Muscle layer of duodenum (tissue), 2 donors: ENCODE measurements around the gene NMNAT2.

ENCODE experiments used
- H3K27ac ChIP-seq: one replicate; pipeline ENCODE4 v1.7.0; 2013; ENCODE audit warnings: mild to moderate bottlenecking, low read length
- H3K27me3 ChIP-seq: one replicate; pipeline ENCODE4 v1.7.0; 2013; ENCODE audit warnings: low read depth, mild to moderate bottlenecking, control low read depth, low read length
- H3K36me3 ChIP-seq, 2 donors: one replicate each; pipeline ENCODE4 v1.7.0; 2013; ENCODE audit warnings: low read length in 2 of 2, control low read depth in 1 of 2, mild to moderate bottlenecking in 1 of 2; ENCODE audit not compliant: insufficient read depth in 2 of 2, control insufficient read depth in 1 of 2
- H3K4me1 ChIP-seq, 2 donors: one replicate each; pipeline ENCODE4 v1.7.0; 2013; ENCODE audit warnings: low read length in 2 of 2, mild to moderate bottlenecking in 2 of 2, control low read depth in 1 of 2, moderate library complexity in 1 of 2; ENCODE audit not compliant: insufficient read depth in 2 of 2, control insufficient read depth in 1 of 2
- H3K4me3 ChIP-seq, 2 donors: one replicate each; pipeline ENCODE4 v1.7.0; 2013; ENCODE audit warnings: low read length in 2 of 2, low read depth in 1 of 2, mild to moderate bottlenecking in 1 of 2
- H3K9me3 ChIP-seq, 2 donors: one replicate each; pipeline ENCODE4 v1.7.0; 2013; ENCODE audit warnings: low read length in 2 of 2, control low read depth in 1 of 2, mild to moderate bottlenecking in 1 of 2; ENCODE audit not compliant: control insufficient read depth in 1 of 2
- donor health status: healthy.

The NMNAT2 gene

GRCh38 chr1:183251101-183251958, 166.8 kb downstream of the NMNAT2 start:
- Histone ChIP-seq H3K9me3 (peaks cover 0 to 14% of the 10 kb centered on the region in 2 donors), H3K27me3 (no peaks in the 10 kb centered on the region), H3K4me1 (no peaks in the 10 kb centered on the region), H3K27ac (no peak overlapping the region), H3K4me3 (no peak overlapping the region), H3K36me3 (no peaks in the 10 kb centered on the region)

GRCh38 chr1:183249941-183250452, 168.2 kb downstream of the NMNAT2 start:
- no peaks in the 10 kb centered on the region for H3K36me3 ChIP-seq
- H3K27ac ChIP-seq = no peak overlapping the region
- H3K9me3 ChIP-seq = peaks cover 0 to 11% of the 10 kb centered on the region in 2 donors
- H3K4me1 ChIP-seq = no peaks in the 10 kb centered on the region
- no peaks in the 10 kb centered on the region for H3K27me3 ChIP-seq
- H3K4me3 ChIP-seq = no peak overlapping the region

GRCh38 chr1:183248989-183249691, 169.0 kb downstream of the NMNAT2 start:
- Histone ChIP-seq H3K27me3 (no peaks in the 10 kb centered on the region), H3K27ac (no peak overlapping the region)

GRCh38 chr1:183247931-183248330, 170.2 kb downstream of the NMNAT2 start:
- no peak overlapping the region for H3K27ac ChIP-seq
- H3K4me3 ChIP-seq = no peak overlapping the region
- H3K4me1 ChIP-seq = no peaks in the 10 kb centered on the region
- H3K27me3 ChIP-seq = no peaks in the 10 kb centered on the region
- peaks cover 0 to 3% of the 10 kb centered on the region in 2 donors for H3K9me3 ChIP-seq
- H3K36me3 ChIP-seq = no peaks in the 10 kb centered on the region

More at GRCh38 chr1:183248989-183249691, 169.0 kb downstream of the NMNAT2 start:
- H3K4me1 ChIP-seq = no peaks in the 10 kb centered on the region
- no peak overlapping the region for H3K4me3 ChIP-seq
- H3K36me3 ChIP-seq = no peaks in the 10 kb centered on the region
- peaks cover 0 to 6% of the 10 kb centered on the region in 2 donors for H3K9me3 ChIP-seq

GRCh38 chr1:183247484-183247883, 170.7 kb downstream of the NMNAT2 start:
- Histone ChIP-seq H3K27me3 (no peaks in the 10 kb centered on the region), H3K4me1 (no peaks in the 10 kb centered on the region), H3K4me3 (no peak overlapping the region), H3K27ac (no peak overlapping the region), H3K36me3 (no peaks in the 10 kb centered on the region), H3K9me3 (peaks cover 0 to 3% of the 10 kb centered on the region in 2 donors)

GRCh38 chr1:183247066-183247465, 171.1 kb downstream of the NMNAT2 start:
- Histone ChIP-seq H3K4me1 (no peaks in the 10 kb centered on the region), H3K4me3 (no peak overlapping the region), H3K36me3 (no peaks in the 10 kb centered on the region), H3K9me3 (peaks cover 0 to 3% of the 10 kb centered on the region in 2 donors), H3K27me3 (no peaks in the 10 kb centered on the region), H3K27ac (no peak overlapping the region)

- H3K27me3 ChIP-seq = no peaks in the 10 kb centered on the region
- no peaks in the 10 kb centered on the region for H3K4me1 ChIP-seq
- H3K27ac ChIP-seq = no peak overlapping the region
- no peak overlapping the region for H3K4me3 ChIP-seq
- H3K36me3 ChIP-seq = no peaks in the 10 kb centered on the region
- H3K9me3 ChIP-seq = peaks cover 0 to 3% of the 10 kb centered on the region in 2 donors
Observed at GRCh38 chr1:183246436-183246835, 171.7 kb downstream of the NMNAT2 start.

GRCh38 chr1:183245357-183245756, 172.8 kb downstream of the NMNAT2 start:
- no peak overlapping the region for H3K4me3 ChIP-seq
- no peaks in the 10 kb centered on the region for H3K36me3 ChIP-seq
- no peaks in the 10 kb centered on the region for H3K27me3 ChIP-seq
- no peaks in the 10 kb centered on the region for H3K4me1 ChIP-seq
- H3K9me3 ChIP-seq = peaks cover 0 to 3% of the 10 kb centered on the region in 2 donors
- no peak overlapping the region for H3K27ac ChIP-seq

- H3K9me3 ChIP-seq = no peaks in the 10 kb centered on the region
- no peaks in the 10 kb centered on the region for H3K4me1 ChIP-seq
- no peaks in the 10 kb centered on the region for H3K36me3 ChIP-seq
- H3K4me3 ChIP-seq = no peak overlapping the region
- no peak overlapping the region for H3K27ac ChIP-seq
- H3K27me3 ChIP-seq = no peaks in the 10 kb centered on the region
Observed at GRCh38 chr1:183244466-183244865, 173.7 kb downstream of the NMNAT2 start.

GRCh38 chr1:183243161-183244050, 174.8 kb downstream of the NMNAT2 start:
- Histone ChIP-seq H3K4me1 (no peaks in the 10 kb centered on the region), H3K27ac (no peak overlapping the region)

GRCh38 chr1:183242556-183242955, 175.6 kb downstream of the NMNAT2 start:
- H3K27ac ChIP-seq = peak overlapping the region; percentile 59
- H3K36me3 ChIP-seq = no peaks in the 10 kb centered on the region
- no peaks in the 10 kb centered on the region for H3K27me3 ChIP-seq
- H3K4me1 ChIP-seq = no peaks in the 10 kb centered on the region
- no peaks in the 10 kb centered on the region for H3K9me3 ChIP-seq
- H3K4me3 ChIP-seq = no peak overlapping the region

More at GRCh38 chr1:183243161-183244050, 174.8 kb downstream of the NMNAT2 start:
- Histone ChIP-seq H3K9me3 (no peaks in the 10 kb centered on the region), H3K27me3 (no peaks in the 10 kb centered on the region), H3K36me3 (no peaks in the 10 kb centered on the region), H3K4me3 (no peak overlapping the region)
